Erythroblast (primary cell): ENCODE data around the gene ZSCAN10.

ENCODE experiments used
- GATA1 ChIP-seq: IDR thresholded peaks from 2 replicates; pipeline ENCODE4 v1.6.1; 2011; ENCODE audit warnings: low read depth, mild to moderate bottlenecking, control low read depth, low read length, moderate library complexity
- POLR2A ChIP-seq: IDR thresholded peaks from 2 replicates; pipeline ENCODE4 v1.6.1; 2011; ENCODE audit warnings: mild to moderate bottlenecking, low read length

DNA sequence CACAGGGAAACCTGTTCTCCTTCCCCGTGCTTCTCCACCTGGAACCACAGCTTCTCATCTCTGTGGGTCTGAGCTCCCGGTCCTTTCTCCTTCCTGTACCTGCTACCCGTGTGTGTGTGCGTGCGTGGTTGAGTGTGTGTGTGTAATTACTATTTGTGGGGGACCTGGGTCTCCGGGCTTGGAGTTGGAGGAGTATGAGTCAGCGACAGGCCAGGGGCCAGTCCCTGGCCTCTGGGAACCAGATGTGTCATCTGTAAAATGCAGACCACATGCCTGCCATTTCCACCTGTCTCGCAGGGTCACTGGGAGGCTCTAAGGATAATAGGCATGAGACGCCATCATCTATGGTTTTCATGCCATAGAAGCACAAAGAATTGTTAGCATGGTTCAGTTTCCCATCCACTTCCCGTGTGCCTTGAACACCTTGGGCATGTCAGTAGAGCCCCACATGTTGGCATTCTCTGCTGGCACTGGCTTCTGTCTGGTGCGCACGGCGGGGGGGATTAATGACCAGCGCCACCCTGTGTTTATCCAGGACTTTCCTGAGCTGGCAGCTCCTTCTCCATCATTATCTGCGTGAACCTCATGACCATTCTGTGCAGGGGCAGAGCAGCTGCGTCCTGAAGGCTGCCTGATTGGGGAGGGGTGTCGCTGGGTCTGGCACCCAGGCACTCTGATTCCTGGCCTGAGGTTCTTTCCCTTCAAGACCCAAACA is 14.8 kb upstream of the ZSCAN10 start:
- TF ChIP-seq POLR2A (no peak), GATA1 (no peak)
